Forelimb muscle (tissue), 1 donor: Measurements from ENCODE around the gene KRT3. TPM values are rescaled to one million over a fixed set of nuclear protein-coding genes. Genes with fewer than 3 reads are reported as not detected.
"Not testable (repeated sequence)": the region's sequence is repeated elsewhere in the genome, so short reads cannot be mapped to it uniquely, and the experiment has no call there.

Experiments used
- DNase-seq: peaks from one replicate; pipeline ENCODE4 v3.0.0-alpha.2; 2013; ENCODE audit warnings: low read depth
- polyA plus RNA-seq: library from polyadenylated mRNA; unstranded; fragments of 120-200 nt; gene quantifications from one replicate; pipeline ENCODE4 v1.2.1, GENCODE V29; 2013; ENCODE audit not compliant: insufficient read length

Gene KRT3
- polyA plus RNA-seq, 1 donor: not detected

- DNase-seq: no peak
These were observed 32.8 kb downstream of the KRT3 start for GRCh38 chr12:52763036-52763659.

GRCh38 chr12:52761802-52762201 lies 34.1 kb downstream of the KRT3 start:
- DNase-seq: no peak

GRCh38 chr12:52761218-52761617 lies 34.7 kb downstream of the KRT3 start:
- DNase-seq: not testable (repeated sequence)

GRCh38 chr12:52760623-52761022 lies 35.3 kb downstream of the KRT3 start:
- no peak for DNase-seq

GRCh38 chr12:52759695-52760094 lies 36.2 kb downstream of the KRT3 start:
- no peak for DNase-seq

GRCh38 chr12:52759218-52759617 lies 36.7 kb downstream of the KRT3 start:
- DNase-seq: no peak

GRCh38 chr12:52757449-52758176 lies 38.3 kb downstream of the KRT3 start:
- DNase-seq: no peak

GRCh38 chr12:52756281-52756960 lies 39.5 kb downstream of the KRT3 start:
- DNase-seq: no peak

GRCh38 chr12:52755533-52755932 lies 40.4 kb downstream of the KRT3 start:
- no peak for DNase-seq

GRCh38 chr12:52754135-52754534 lies 41.8 kb downstream of the KRT3 start:
- DNase-seq: no peak

GRCh38 chr12:52753283-52753682 lies 42.6 kb downstream of the KRT3 start:
- no peak for DNase-seq

GRCh38 chr12:52752516-52752915 lies 43.4 kb downstream of the KRT3 start:
- no peak for DNase-seq

- DNase-seq: no peak
These were observed 44.1 kb downstream of the KRT3 start for GRCh38 chr12:52751795-52752194.

- DNase-seq: not testable (repeated sequence)
These were observed 45.4 kb downstream of the KRT3 start for GRCh38 chr12:52750532-52750931.

GRCh38 chr12:52749827-52750226 lies 46.1 kb downstream of the KRT3 start:
- no peak for DNase-seq

GRCh38 chr12:52748578-52748977 lies 47.3 kb downstream of the KRT3 start:
- DNase-seq: no peak

GRCh38 chr12:52745554-52745953 lies 50.4 kb downstream of the KRT3 start:
- DNase-seq: no peak

- no peak for DNase-seq
These were observed 51.3 kb downstream of the KRT3 start for GRCh38 chr12:52744493-52745156.

- DNase-seq: no peak
These were observed 53.0 kb downstream of the KRT3 start for GRCh38 chr12:52742822-52743457.

- no peak for DNase-seq
These were observed 53.7 kb downstream of the KRT3 start for GRCh38 chr12:52742196-52742580.

GRCh38 chr12:52741375-52742195 lies 54.3 kb downstream of the KRT3 start:
- DNase-seq: peak; percentile 57
